Measurements from ENCODE around the gene IFNL2.
A peak's percentile ranks its signal among the peaks of the same experiment; 100 is the strongest.
"Not testable (repeated sequence)": the region's sequence is repeated elsewhere in the genome, so short reads cannot be mapped to it uniquely, and the experiment has no call there.

IFNL2 gene

GRCh38 chr19:39237200-39238184 lies 30.7 kb upstream of the IFNL2 start:
- Histone ChIP-seq H3K27ac (ENCODE audit: insufficient read depth in 1 of 2, low read depth in 1 of 2, low read length in 2 of 2, poor library complexity in 1 of 2, severe bottlenecking in 2 of 2) (no peak overlapping the region), H3K36me3 (ENCODE audit: control insufficient read depth in 4 of 4, insufficient read depth in 4 of 4, low read length in 3 of 4) (no peaks in the 10 kb centered on the region), H3K4me1 (ENCODE audit: control extremely low read depth in 1 of 4, control insufficient read depth in 4 of 4, insufficient read depth in 4 of 4, low read length in 3 of 4) (peaks cover 0 to 28% (median 16%) of the 10 kb centered on the region in 4 experiments), H3K9me3 (ENCODE audit: control extremely low read depth in 1 of 5, control insufficient read depth in 4 of 5, insufficient read depth in 2 of 5, low read depth in 1 of 5, low read length in 4 of 5) (no peaks in the 10 kb centered on the region), H3K4me3 (ENCODE audit: control insufficient read depth in 1 of 7, extremely low read depth in 1 of 7, insufficient read depth in 4 of 7, low read depth in 2 of 7, low read length in 6 of 7) (peak overlapping the region in 3 of 7 experiments; percentile 8 to 51 (median 51)), H3K27me3 (replicated peaks in 2 of 5; ENCODE audit: control insufficient read depth in 4 of 5, insufficient read depth in 5 of 5, low read length in 4 of 5) (no peaks in the 10 kb centered on the region)
- 33% methylated on average over 18 of the region's 22 CpGs for WGBS (ENCODE audit: insufficient coverage)
- ChIA-PET CTCF (interaction anchor here (1.1 to 2.4 kb wide), 4 partner anchors 10 to 92 kb away, joined by 3 to 13 read pairs (median 5); no protein-coding TSS in a partner anchor), POLR2A (no interaction called here)
- peak; percentile 43 to 70 (median 60) for DNase-seq

GRCh38 chr19:39238209-39238608 lies 30.0 kb upstream of the IFNL2 start:
- Histone ChIP-seq H3K4me1 (ENCODE audit: control extremely low read depth in 1 of 4, control insufficient read depth in 4 of 4, insufficient read depth in 4 of 4, low read length in 3 of 4) (peaks cover 0 to 28% (median 16%) of the 10 kb centered on the region in 4 experiments), H3K27me3 (replicated peaks in 2 of 5; ENCODE audit: control insufficient read depth in 4 of 5, insufficient read depth in 5 of 5, low read length in 4 of 5) (no peaks in the 10 kb centered on the region), H3K27ac (ENCODE audit: insufficient read depth in 1 of 2, low read depth in 1 of 2, low read length in 2 of 2, poor library complexity in 1 of 2, severe bottlenecking in 2 of 2) (no peak overlapping the region), H3K9me3 (ENCODE audit: control extremely low read depth in 1 of 5, control insufficient read depth in 4 of 5, insufficient read depth in 2 of 5, low read depth in 1 of 5, low read length in 4 of 5) (no peaks in the 10 kb centered on the region), H3K36me3 (ENCODE audit: control insufficient read depth in 4 of 4, insufficient read depth in 4 of 4, low read length in 3 of 4) (no peaks in the 10 kb centered on the region), H3K4me3 (ENCODE audit: control insufficient read depth in 1 of 7, extremely low read depth in 1 of 7, insufficient read depth in 4 of 7, low read depth in 2 of 7, low read length in 6 of 7) (peak overlapping the region in 2 of 7 experiments; percentile 51)
- DNase-seq = no peak
- ChIA-PET POLR2A (interaction anchor here (0.6 kb wide), 1 partner anchor 410 kb away, joined by 3 read pairs; no protein-coding TSS in a partner anchor), CTCF (interaction anchor here (1.7 to 2.4 kb wide), 3 partner anchors 13 to 93 kb away, joined by 3 to 13 read pairs (median 5); no protein-coding TSS in a partner anchor)
- 92% methylated on average over 5 of the region's 6 CpGs for WGBS (ENCODE audit: insufficient coverage)

GRCh38 chr19:39238944-39239343 lies 29.3 kb upstream of the IFNL2 start:
- Histone ChIP-seq H3K4me3 (ENCODE audit: control insufficient read depth in 1 of 7, extremely low read depth in 1 of 7, insufficient read depth in 4 of 7, low read depth in 2 of 7, low read length in 6 of 7) (no peak overlapping the region), H3K27ac (ENCODE audit: insufficient read depth in 1 of 2, low read depth in 1 of 2, low read length in 2 of 2, poor library complexity in 1 of 2, severe bottlenecking in 2 of 2) (no peak overlapping the region), H3K36me3 (ENCODE audit: control insufficient read depth in 4 of 4, insufficient read depth in 4 of 4, low read length in 3 of 4) (no peaks in the 10 kb centered on the region), H3K4me1 (ENCODE audit: control extremely low read depth in 1 of 4, control insufficient read depth in 4 of 4, insufficient read depth in 4 of 4, low read length in 3 of 4) (peaks cover 0 to 28% (median 16%) of the 10 kb centered on the region in 4 experiments), H3K27me3 (replicated peaks in 2 of 5; ENCODE audit: control insufficient read depth in 4 of 5, insufficient read depth in 5 of 5, low read length in 4 of 5) (no peaks in the 10 kb centered on the region), H3K9me3 (ENCODE audit: control extremely low read depth in 1 of 5, control insufficient read depth in 4 of 5, insufficient read depth in 2 of 5, low read depth in 1 of 5, low read length in 4 of 5) (no peaks in the 10 kb centered on the region)
- no peak for DNase-seq
- 100% methylated on average over 6 of the region's 6 CpGs for WGBS (ENCODE audit: insufficient coverage)
- ChIA-PET CTCF (interaction anchor here (1.0 to 2.4 kb wide), 4 partner anchors 14 to 93 kb away, joined by 3 to 13 read pairs (median 4); no protein-coding TSS in a partner anchor), POLR2A (no interaction called here)

GRCh38 chr19:39240421-39240820 lies 27.8 kb upstream of the IFNL2 start:
- no peaks in the 10 kb centered on the region for H3K9me3 ChIP-seq (ENCODE audit: control extremely low read depth in 1 of 5, control insufficient read depth in 4 of 5, insufficient read depth in 2 of 5, low read depth in 1 of 5, low read length in 4 of 5)
- H3K27ac ChIP-seq (ENCODE audit: insufficient read depth in 1 of 2, low read depth in 1 of 2, low read length in 2 of 2, poor library complexity in 1 of 2, severe bottlenecking in 2 of 2) = no peak overlapping the region
- peaks cover 0 to 28% (median 16%) of the 10 kb centered on the region in 4 experiments for H3K4me1 ChIP-seq (ENCODE audit: control extremely low read depth in 1 of 4, control insufficient read depth in 4 of 4, insufficient read depth in 4 of 4, low read length in 3 of 4)
- H3K36me3 ChIP-seq (ENCODE audit: control insufficient read depth in 4 of 4, insufficient read depth in 4 of 4, low read length in 3 of 4) = no peaks in the 10 kb centered on the region
- POLR2A ChIA-PET = no interaction called here
- WGBS (ENCODE audit: insufficient coverage) = 98% methylated on average over 7 of the region's 7 CpGs
- no peak overlapping the region for H3K4me3 ChIP-seq (ENCODE audit: control insufficient read depth in 1 of 7, extremely low read depth in 1 of 7, insufficient read depth in 4 of 7, low read depth in 2 of 7, low read length in 6 of 7)
- CTCF ChIA-PET = interaction anchor here (0.7 to 1.6 kb wide), 3 partner anchors 9 to 131 kb away, joined by 3 to 7 read pairs (median 5); no protein-coding TSS in a partner anchor
- DNase-seq = no peak
- H3K27me3 ChIP-seq (replicated peaks in 2 of 5; ENCODE audit: control insufficient read depth in 4 of 5, insufficient read depth in 5 of 5, low read length in 4 of 5) = no peaks in the 10 kb centered on the region

- peaks cover 0 to 29% (median 19%) of the 10 kb centered on the region in 4 experiments for H3K4me1 ChIP-seq (ENCODE audit: control extremely low read depth in 1 of 4, control insufficient read depth in 4 of 4, insufficient read depth in 4 of 4, low read length in 3 of 4)
- H3K27me3 ChIP-seq (replicated peaks in 2 of 5; ENCODE audit: control insufficient read depth in 4 of 5, insufficient read depth in 5 of 5, low read length in 4 of 5); H3K4me3 ChIP-seq (ENCODE audit: control insufficient read depth in 1 of 7, extremely low read depth in 1 of 7, insufficient read depth in 4 of 7, low read depth in 2 of 7, low read length in 6 of 7); H3K9me3 ChIP-seq (ENCODE audit: control extremely low read depth in 1 of 5, control insufficient read depth in 4 of 5, insufficient read depth in 2 of 5, low read depth in 1 of 5, low read length in 4 of 5); CTCF ChIA-PET; POLR2A ChIA-PET; DNase-seq; H3K27ac ChIP-seq (ENCODE audit: insufficient read depth in 1 of 2, low read depth in 1 of 2, low read length in 2 of 2, poor library complexity in 1 of 2, severe bottlenecking in 2 of 2); H3K36me3 ChIP-seq (ENCODE audit: control insufficient read depth in 4 of 4, insufficient read depth in 4 of 4, low read length in 3 of 4): not testable (repeated sequence)
- 98% methylated on average over 5 of the region's 13 CpGs for WGBS (ENCODE audit: insufficient coverage)
Observed at GRCh38 chr19:39243741-39244140, 24.5 kb upstream of the IFNL2 start.

GRCh38 chr19:39244410-39245100 lies 23.6 kb upstream of the IFNL2 start, which contains the start of gene IFNL3:
Gene IFNL3, minus strand, starts transcription at chr19:39245006. Its CDS starts 39 bp downstream, at chr19:39244967.
- CTCF ChIA-PET; DNase-seq; POLR2A ChIA-PET; H3K9me3 ChIP-seq (ENCODE audit: control extremely low read depth in 1 of 5, control insufficient read depth in 4 of 5, insufficient read depth in 2 of 5, low read depth in 1 of 5, low read length in 4 of 5); H3K36me3 ChIP-seq (ENCODE audit: control insufficient read depth in 4 of 4, insufficient read depth in 4 of 4, low read length in 3 of 4); H3K4me3 ChIP-seq (ENCODE audit: control insufficient read depth in 1 of 7, extremely low read depth in 1 of 7, insufficient read depth in 4 of 7, low read depth in 2 of 7, low read length in 6 of 7); H3K27ac ChIP-seq (ENCODE audit: insufficient read depth in 1 of 2, low read depth in 1 of 2, low read length in 2 of 2, poor library complexity in 1 of 2, severe bottlenecking in 2 of 2); H3K27me3 ChIP-seq (replicated peaks in 2 of 5; ENCODE audit: control insufficient read depth in 4 of 5, insufficient read depth in 5 of 5, low read length in 4 of 5): not testable (repeated sequence)
- 96% methylated on average over 5 of the region's 12 CpGs for WGBS (ENCODE audit: insufficient coverage)
- H3K4me1 ChIP-seq (ENCODE audit: control extremely low read depth in 1 of 4, control insufficient read depth in 4 of 4, insufficient read depth in 4 of 4, low read length in 3 of 4) = peaks cover 0 to 37% (median 22%) of the 10 kb centered on the region in 4 experiments
